Measurements from ENCODE around the gene GEMIN5. TPM values are rescaled to one million over a fixed set of nuclear protein-coding genes. Genes with fewer than 3 reads are reported as not detected.

GEMIN5 gene
- polyA plus RNA-seq, 2 of the 4 experiments (the other 2 are of a cell fraction), result 20.2 to 22.6 TPM

DNA sequence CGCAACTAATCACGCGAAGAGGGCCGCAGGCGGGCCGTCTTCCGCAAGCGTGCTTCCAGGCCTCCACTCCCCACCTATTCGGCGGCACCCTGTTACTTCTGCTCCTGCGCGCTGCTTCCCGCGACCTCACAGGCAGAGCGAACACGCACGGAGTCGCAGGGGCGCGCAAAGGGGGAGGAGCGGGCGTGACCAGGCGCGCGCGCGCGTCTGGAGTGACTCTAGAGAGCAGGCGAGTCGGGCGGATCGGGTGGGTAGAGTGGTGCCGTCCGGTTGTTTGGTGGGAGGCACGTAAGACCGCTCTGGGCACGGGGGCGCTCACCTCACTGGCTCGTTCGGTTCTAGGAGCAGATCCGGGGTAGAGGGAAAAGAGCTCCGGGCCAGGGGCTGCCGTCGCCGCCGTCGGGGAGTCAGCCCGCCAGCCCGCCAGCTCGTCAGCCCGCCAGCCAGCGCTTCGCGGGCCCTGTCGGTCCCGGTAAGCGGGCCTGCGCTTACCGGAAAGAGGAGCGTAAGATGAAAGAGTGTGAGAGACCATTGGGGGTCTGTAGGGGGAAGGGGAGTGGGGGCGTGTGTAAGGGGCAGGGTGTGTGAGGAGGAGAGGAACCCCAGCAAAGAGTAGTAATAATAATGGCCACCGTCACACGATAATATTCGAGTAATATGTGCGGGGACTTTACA lies 79.6 kb downstream of the GEMIN5 start, which contains the start of gene CNOT8 (continued):
- TF ChIP-seq, protein P1, sequence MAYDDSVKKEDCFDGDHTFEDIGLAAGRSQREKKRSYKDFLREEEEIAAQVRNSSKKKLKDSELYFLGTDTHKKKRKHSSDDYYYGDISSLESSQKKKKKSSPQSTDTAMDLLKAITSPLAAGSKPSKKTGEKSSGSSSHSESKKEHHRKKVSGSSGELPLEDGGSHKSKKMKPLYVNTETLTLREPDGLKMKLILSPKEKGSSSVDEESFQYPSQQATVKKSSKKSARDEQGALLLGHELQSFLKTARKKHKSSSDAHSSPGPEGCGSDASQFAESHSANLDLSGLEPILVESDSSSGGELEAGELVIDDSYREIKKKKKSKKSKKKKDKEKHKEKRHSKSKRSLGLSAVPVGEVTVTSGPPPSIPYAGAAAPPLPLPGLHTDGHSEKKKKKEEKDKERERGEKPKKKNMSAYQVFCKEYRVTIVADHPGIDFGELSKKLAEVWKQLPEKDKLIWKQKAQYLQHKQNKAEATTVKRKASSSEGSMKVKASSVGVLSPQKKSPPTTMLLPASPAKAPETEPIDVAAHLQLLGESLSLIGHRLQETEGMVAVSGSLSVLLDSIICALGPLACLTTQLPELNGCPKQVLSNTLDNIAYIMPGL (CRISPR knock-in tag; IDR thresholded peaks at IDR 0.05; ENCODE audit: borderline replicate concordance), result no peak
- peak; percentile 55; the same call in 1 of the 2 replicates for TF ChIP-seq TFCP2L1 (CRISPR knock-in tag; IDR thresholded peaks at IDR 0.05)
- TF ChIP-seq SREBF2 (IDR thresholded peaks at IDR 0.05), result no peak
- TF ChIP-seq CBX2 (IDR thresholded peaks at IDR 0.05; ENCODE audit: borderline replicate concordance, low read depth), result no peak

- H3K9me3 ChIP-seq, result no peaks in the 10 kb centered on the region
- peaks cover 30% of the 10 kb centered on the region; the same call in 2 of the 3 replicates for H3K4me1 ChIP-seq
- DNase-seq (ENCODE audit: low read depth in 1 of 2, low spot score in 1 of 2) (peak; percentile 90 to 97), FAIRE-seq (no peak), ATAC-seq (peak; percentile 91)
- ChIA-PET CTCF (interaction anchor here (0.6 to 1.9 kb wide), 8 partner anchors 9 to 208 kb away, joined by 3 to 7 read pairs (median 3); no protein-coding TSS in a partner anchor), POLR2A (interaction anchor here (0.6 to 2.4 kb wide), 10 partner anchors 10 to 175 kb away, joined by 3 to 14 read pairs (median 4); partner anchors contain the start of gene GEMIN5)
- 1% methylated on average over 37 of the region's 59 CpGs for WGBS (ENCODE audit: missing lambda C conversion rate)
- H3K4me3 ChIP-seq, result peak overlapping the region; percentile 76
- peak overlapping the region; percentile 96 for H3K4me2 ChIP-seq
- H3K27ac ChIP-seq, result peak overlapping the region; percentile 87 to 98
- TF ChIP-seq NFE2L2 (conservative IDR thresholded peaks at IDR 0.05; ENCODE audit: low read length) (no peak), TP53 (CRISPR knock-in tag; IDR thresholded peaks at IDR 0.05) (no peak), EP300 (IDR thresholded peaks at IDR 0.05) (no peak), ZFP36 (IDR thresholded peaks at IDR 0.05; ENCODE audit: borderline replicate concordance, partially characterized antibody) (no peak), HDAC2 (IDR thresholded peaks at IDR 0.05) (no peak), CEBPB (IDR thresholded peaks at IDR 0.05) (no peak), POLR2A (IDR thresholded peaks at IDR 0.05; ENCODE audit: low read length) (peak; percentile 68), EHMT2 (IDR thresholded peaks at IDR 0.05; ENCODE audit: low read depth) (no peak), CBX8 (IDR thresholded peaks at IDR 0.05) (no peak), FOSL2 (IDR thresholded peaks at IDR 0.05) (no peak), FOSL2 (CRISPR knock-in tag; IDR thresholded peaks at IDR 0.05) (no peak), JUN (IDR thresholded peaks at IDR 0.05) (peak in 1 of 2 experiments; percentile 65; a peak in 2 of 5 replicates), HOXA7 (CRISPR knock-in tag; IDR thresholded peaks at IDR 0.05) (no peak), ZC3H11A (IDR thresholded peaks at IDR 0.05) (no peak), HOXB5 (CRISPR knock-in tag; IDR thresholded peaks at IDR 0.05) (no peak), E2F6 (IDR thresholded peaks at IDR 0.05; ENCODE audit: borderline replicate concordance, low read depth) (peak; percentile 78), ZNF302 (CRISPR knock-in tag; IDR thresholded peaks at IDR 0.05) (no peak), KDM1A (IDR thresholded peaks at IDR 0.05; ENCODE audit: low read depth) (no peak), MAX (IDR thresholded peaks at IDR 0.05) (peak; percentile 94), JUNB (IDR thresholded peaks at IDR 0.05) (no peak), ESRRA (IDR thresholded peaks at IDR 0.05; ENCODE audit: borderline replicate concordance, low read length) (no peak), POLR2AphosphoS2 (conservative IDR thresholded peaks at IDR 0.05; ENCODE audit: low read length) (no peak), FOXS1 (CRISPR knock-in tag; IDR thresholded peaks at IDR 0.05) (no peak), CHD2 (IDR thresholded peaks at IDR 0.05; ENCODE audit: low read length, partially characterized antibody) (no peak), RFX5 (IDR thresholded peaks at IDR 0.05) (peak; percentile 66), NR3C1 (IDR thresholded peaks at IDR 0.05) (no peak), MAFK (IDR thresholded peaks at IDR 0.05; ENCODE audit: partially characterized antibody) (no peak), TFCP2L1 (CRISPR knock-in tag; IDR thresholded peaks at IDR 0.05) (peak; percentile 77)
- TF ChIP-seq, protein P2, sequence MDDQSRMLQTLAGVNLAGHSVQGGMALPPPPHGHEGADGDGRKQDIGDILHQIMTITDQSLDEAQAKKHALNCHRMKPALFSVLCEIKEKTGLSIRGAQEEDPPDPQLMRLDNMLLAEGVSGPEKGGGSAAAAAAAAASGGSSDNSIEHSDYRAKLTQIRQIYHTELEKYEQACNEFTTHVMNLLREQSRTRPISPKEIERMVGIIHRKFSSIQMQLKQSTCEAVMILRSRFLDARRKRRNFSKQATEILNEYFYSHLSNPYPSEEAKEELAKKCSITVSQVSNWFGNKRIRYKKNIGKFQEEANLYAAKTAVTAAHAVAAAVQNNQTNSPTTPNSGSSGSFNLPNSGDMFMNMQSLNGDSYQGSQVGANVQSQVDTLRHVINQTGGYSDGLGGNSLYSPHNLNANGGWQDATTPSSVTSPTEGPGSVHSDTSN (IDR thresholded peaks at IDR 0.05), result 0 out of 2 replicates have a peak, but pooled peaks have one; percentile 31
- TF ChIP-seq, protein P3, sequence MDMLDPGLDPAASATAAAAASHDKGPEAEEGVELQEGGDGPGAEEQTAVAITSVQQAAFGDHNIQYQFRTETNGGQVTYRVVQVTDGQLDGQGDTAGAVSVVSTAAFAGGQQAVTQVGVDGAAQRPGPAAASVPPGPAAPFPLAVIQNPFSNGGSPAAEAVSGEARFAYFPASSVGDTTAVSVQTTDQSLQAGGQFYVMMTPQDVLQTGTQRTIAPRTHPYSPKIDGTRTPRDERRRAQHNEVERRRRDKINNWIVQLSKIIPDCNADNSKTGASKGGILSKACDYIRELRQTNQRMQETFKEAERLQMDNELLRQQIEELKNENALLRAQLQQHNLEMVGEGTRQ (IDR thresholded peaks at IDR 0.05), result no peak
- TF ChIP-seq, protein P4, sequence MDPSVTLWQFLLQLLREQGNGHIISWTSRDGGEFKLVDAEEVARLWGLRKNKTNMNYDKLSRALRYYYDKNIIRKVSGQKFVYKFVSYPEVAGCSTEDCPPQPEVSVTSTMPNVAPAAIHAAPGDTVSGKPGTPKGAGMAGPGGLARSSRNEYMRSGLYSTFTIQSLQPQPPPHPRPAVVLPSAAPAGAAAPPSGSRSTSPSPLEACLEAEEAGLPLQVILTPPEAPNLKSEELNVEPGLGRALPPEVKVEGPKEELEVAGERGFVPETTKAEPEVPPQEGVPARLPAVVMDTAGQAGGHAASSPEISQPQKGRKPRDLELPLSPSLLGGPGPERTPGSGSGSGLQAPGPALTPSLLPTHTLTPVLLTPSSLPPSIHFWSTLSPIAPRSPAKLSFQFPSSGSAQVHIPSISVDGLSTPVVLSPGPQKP (IDR thresholded peaks at IDR 0.05; ENCODE audit: low read depth, low read length), result no peak
- TF ChIP-seq, protein P5, sequence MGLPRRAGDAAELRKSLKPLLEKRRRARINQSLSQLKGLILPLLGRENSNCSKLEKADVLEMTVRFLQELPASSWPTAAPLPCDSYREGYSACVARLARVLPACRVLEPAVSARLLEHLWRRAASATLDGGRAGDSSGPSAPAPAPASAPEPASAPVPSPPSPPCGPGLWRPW (IDR thresholded peaks at IDR 0.05), result no peak
Measured at GRCh38 chr5:154857530-154858296, 80.3 kb downstream of the GEMIN5 start.
